GM19023 (cell line): Measurements from ENCODE around the gene TRMT112.

Experiments used
- ATAC-seq: cut with Tn5 transposase; IDR thresholded peaks from one replicate; pipeline ENCODE4 v1.9.1; 2021; ENCODE audit warnings: mild to moderate bottlenecking, moderate library complexity; ENCODE audit not compliant: unreplicated experiment

Gene TRMT112

GRCh38 chr11:64294774-64295173 lies 22.6 kb downstream of the TRMT112 start:
- no peak for ATAC-seq

- ATAC-seq = no peak
Observed at GRCh38 chr11:64292460-64293254, 24.7 kb downstream of the TRMT112 start.

GRCh38 chr11:64291752-64292459 lies 25.5 kb downstream of the TRMT112 start:
- no peak for ATAC-seq

- no peak for ATAC-seq
Observed at GRCh38 chr11:64291262-64291751, 26.1 kb downstream of the TRMT112 start, which contains the start of gene KCNK4. Gene KCNK4 (plus strand): TSS chr11:64291302. CDS start chr11:64293019, 1,717 bp downstream.

GRCh38 chr11:64290352-64291261 lies 26.8 kb downstream of the TRMT112 start:
- ATAC-seq = no peak

DNA sequence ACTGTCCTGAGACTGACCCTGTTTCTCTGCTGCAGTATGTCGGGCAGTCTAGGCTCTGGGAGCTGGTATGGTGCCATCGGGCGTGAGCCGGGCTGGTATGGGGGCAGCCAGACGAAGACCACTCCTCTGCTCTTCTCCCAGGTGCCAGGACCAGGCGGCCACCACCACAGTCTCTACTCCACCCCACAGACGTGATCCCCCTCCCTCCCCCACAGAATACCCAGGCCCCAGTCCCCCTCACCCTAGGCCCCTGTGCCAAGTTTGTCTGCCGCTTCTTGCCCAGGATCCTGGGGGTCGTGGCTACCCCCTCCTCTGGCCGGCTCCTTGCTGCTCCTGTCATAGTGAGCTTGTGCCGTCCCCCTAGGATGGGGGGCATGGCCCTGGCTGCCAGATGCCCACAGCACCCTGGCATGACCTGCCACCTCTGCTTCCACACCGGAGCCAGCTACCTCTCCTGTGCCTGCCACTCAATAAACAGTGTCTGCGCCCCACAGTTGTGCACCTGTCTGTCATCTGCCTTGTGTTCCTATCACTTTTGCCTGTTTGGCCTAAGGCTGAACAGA lies 28.3 kb downstream of the TRMT112 start:
- ATAC-seq = no peak

- ATAC-seq = no peak
Observed at GRCh38 chr11:64288353-64288750, 29.0 kb downstream of the TRMT112 start.

DNA sequence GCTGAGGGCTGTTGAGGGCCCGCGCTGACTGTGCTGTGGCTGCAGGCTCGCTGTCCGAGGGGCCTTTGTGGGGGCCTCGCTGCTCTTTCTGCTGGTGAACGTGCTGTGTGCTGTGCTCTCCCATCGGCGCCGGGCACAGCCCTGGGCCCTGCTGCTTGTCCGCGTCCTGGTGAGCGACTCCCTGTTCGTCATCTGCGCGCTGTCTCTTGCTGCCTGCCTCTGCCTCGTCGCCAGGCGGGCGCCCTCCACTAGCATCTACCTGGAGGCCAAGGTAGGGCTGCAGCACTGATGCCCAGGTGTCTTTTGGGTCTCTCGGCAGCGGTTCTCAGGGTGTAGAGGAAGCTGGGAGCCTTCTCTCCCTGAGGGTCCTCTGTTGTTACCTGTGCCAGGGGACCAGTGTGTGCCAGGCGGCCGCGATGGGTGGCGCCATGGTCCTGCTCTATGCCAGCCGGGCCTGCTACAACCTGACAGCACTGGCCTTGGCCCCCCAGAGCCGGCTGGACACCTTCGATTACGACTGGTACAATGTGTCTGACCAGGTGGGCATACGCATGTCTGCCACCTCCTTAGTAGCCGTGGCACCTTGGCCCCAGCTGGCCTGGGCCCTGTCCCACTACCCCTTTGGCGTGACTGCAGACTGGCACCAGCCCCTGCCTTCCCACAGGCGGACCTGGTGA lies 29.5 kb downstream of the TRMT112 start:
- ATAC-seq = no peak

GRCh38 chr11:64286801-64287159 lies 30.6 kb downstream of the TRMT112 start:
- no peak for ATAC-seq

GRCh38 chr11:64285885-64286800 lies 31.2 kb downstream of the TRMT112 start:
- no peak for ATAC-seq

DNA sequence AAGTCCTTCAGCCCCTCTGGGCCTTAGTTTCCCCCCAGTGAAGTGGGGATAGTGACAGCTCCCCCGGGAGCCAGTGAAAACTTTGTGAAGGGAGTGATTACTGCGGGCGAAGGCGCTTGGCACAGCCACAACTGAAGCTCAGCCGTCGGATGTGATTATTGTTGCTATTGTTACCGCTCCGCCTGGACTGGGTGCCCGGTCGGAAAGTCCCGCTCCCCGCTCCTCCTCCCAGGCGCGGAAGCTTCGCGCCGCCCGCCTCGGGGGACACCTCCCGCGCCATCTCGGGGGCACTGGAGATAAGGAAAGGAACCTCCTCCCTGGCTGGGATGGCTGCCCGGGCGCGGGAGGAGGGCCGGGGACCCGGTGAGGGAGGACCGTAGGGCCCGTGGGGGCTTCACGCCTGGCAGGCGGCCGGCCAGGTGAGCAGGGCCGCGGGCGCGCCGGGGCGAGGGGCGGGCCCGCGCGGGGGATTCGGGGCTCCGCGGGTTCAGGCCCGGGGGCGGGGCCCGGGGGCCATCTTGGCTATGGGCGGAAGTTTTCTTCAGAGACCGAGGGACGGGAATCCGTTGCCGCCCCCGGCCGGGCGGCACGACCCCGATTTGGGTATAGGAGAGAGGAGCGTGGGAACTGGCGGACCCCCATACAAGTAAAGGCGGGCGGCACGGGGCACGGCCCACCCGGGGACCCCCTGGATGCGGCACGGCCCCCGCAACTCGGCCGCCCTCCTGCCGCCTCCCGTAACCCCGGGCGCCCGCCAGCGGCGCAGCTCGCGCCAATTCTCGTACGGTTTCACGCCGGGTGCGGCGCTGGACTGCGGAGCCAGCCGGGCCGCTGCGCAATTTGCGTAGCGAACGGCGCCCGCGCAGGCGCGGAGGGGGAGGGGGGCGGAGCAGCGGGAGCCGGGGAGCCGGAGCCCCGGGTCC lies 32.1 kb downstream of the TRMT112 start, which contains the start of gene GPR137:
GPR137 (plus strand) TSS at position 887 of the 923 bp plus-strand sequence. CDS start 677 bp downstream, outside the sequence.
- peak; percentile 59 for ATAC-seq

- ATAC-seq = peak; percentile 77
Observed at GRCh38 chr11:64284048-64284961, 33.1 kb downstream of the TRMT112 start, which contains the start of gene BAD. Gene BAD (minus strand): TSS chr11:64284665. CDS start chr11:64284368, 297 bp downstream.

- ATAC-seq = no peak
Observed at GRCh38 chr11:64283092-64283491, 34.3 kb downstream of the TRMT112 start.

DNA sequence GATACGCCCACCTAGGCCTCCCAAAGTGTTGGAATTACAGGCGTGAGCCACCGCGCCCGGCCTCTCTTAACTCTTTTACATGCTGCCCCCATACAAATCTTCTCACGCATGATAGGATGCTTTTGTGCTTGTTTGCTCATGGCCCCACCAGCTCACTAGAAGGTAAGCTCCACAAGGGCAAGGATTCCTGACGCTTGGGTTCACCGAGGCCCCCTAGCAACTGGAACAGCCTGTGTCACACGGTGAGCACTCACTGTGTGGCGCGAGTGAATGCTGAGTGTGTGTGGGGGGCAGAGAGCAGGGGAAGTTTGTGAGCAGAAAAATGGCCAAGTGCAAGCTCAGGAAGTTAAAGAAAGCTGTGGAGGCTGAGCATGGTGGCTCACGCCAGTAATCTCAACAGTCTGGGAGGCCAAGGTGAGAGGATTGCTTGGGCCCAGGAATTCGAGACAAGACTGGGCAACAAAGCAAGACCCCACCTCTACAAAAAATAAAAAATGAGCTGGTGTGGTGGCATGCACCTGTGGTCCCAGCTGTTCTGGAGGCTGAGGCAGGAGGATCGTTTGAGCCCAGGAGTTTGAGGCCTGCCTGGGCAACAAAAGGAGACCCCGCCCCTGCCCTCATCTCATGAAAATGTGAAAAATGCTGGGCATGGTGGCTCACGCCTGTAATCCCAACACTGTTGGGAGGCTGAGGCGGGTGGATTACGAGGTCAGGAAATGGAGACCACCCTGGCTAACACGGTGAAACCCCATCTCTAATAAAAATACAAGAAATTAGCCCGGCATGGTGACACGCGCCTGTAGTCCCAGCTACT lies 35.2 kb downstream of the TRMT112 start:
- no peak for ATAC-seq

- ATAC-seq = no peak
Observed at GRCh38 chr11:64278576-64279190, 38.7 kb downstream of the TRMT112 start.
